ENCODE measurements around the gene CWC27. TPM values are rescaled to one million over a fixed set of nuclear protein-coding genes. Genes with fewer than 3 reads are reported as not detected.

CWC27 gene
- total and polyA plus RNA-seq, 2 of the 13 experiments (the other 11 are each of a cell fraction or from before 2014, with no cell fraction given): 21.1 to 25.7 TPM

DNA sequence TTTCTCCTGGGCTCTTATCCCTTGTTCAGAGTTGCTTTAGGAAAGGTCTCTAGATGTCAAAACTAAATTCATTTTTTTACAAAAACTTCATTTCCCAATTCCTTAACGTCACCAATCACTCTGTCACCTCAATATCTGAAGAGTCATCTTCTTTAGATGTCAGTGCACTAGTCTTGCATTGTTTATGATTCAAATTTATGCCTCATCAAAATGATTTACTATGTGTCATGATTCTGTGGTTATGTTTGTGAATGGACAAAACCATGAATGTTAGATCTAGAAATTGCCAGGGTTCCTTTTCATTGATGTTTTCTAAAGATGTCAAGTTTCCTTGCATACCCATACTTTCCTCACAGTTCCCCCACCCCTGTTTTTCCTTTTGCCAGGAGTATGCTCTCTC, 21.5 kb downstream of the CWC27 start (continued):
- TF ChIP-seq, protein P1, sequence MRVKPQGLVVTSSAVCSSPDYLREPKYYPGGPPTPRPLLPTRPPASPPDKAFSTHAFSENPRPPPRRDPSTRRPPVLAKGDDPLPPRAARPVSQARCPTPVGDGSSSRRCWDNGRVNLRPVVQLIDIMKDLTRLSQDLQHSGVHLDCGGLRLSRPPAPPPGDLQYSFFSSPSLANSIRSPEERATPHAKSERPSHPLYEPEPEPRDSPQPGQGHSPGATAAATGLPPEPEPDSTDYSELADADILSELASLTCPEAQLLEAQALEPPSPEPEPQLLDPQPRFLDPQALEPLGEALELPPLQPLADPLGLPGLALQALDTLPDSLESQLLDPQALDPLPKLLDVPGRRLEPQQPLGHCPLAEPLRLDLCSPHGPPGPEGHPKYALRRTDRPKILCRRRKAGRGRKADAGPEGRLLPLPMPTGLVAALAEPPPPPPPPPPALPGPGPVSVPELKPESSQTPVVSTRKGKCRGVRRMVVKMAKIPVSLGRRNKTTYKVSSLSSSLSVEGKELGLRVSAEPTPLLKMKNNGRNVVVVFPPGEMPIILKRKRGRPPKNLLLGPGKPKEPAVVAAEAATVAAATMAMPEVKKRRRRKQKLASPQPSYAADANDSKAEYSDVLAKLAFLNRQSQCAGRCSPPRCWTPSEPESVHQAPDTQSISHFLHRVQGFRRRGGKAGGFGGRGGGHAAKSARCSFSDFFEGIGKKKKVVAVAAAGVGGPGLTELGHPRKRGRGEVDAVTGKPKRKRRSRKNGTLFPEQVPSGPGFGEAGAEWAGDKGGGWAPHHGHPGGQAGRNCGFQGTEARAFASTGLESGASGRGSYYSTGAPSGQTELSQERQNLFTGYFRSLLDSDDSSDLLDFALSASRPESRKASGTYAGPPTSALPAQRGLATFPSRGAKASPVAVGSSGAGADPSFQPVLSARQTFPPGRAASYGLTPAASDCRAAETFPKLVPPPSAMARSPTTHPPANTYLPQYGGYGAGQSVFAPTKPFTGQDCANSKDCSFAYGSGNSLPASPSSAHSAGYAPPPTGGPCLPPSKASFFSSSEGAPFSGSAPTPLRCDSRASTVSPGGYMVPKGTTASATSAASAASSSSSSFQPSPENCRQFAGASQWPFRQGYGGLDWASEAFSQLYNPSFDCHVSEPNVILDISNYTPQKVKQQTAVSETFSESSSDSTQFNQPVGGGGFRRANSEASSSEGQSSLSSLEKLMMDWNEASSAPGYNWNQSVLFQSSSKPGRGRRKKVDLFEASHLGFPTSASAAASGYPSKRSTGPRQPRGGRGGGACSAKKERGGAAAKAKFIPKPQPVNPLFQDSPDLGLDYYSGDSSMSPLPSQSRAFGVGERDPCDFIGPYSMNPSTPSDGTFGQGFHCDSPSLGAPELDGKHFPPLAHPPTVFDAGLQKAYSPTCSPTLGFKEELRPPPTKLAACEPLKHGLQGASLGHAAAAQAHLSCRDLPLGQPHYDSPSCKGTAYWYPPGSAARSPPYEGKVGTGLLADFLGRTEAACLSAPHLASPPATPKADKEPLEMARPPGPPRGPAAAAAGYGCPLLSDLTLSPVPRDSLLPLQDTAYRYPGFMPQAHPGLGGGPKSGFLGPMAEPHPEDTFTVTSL (CRISPR knock-in tag; IDR thresholded peaks at IDR 0.05; ENCODE audit: borderline replicate concordance): no peak

DNA sequence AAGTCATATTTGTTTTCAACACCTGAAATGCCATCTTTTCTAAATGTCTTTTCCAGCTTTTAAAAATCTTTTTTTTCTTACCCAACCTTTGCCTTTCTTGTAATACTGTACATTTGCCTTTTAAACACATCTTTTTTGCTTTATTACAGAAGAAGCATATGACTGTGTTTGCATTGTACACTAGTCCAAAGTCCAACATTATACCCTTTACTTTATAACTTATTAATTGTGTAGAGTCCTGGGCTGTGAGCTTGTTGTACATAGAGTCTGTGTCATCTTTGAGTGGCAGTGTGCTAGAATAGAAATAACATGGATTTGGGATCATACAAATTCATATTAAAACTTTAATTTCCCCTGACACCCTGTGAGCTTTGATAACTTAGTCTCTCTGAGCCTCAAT, 23.7 kb downstream of the CWC27 start:
- Histone ChIP-seq H4K20me1 (ENCODE audit: insufficient read depth, low read length) (no peaks in the 10 kb centered on the region), H3K9ac (ENCODE audit: insufficient read depth, low read depth, low read length) (no peak overlapping the region), H3K4me1 (ENCODE audit: insufficient read depth, low read length) (peaks cover 16% of the 10 kb centered on the region), H3K9me3 (ENCODE audit: low read length) (no peaks in the 10 kb centered on the region), H2AFZ (ENCODE audit: low read length) (no peak overlapping the region), H3K4me3 (replicated peaks in 1 of 3; ENCODE audit: insufficient read depth in 1 of 3, low read depth in 2 of 3, low read length in 3 of 3) (no peak overlapping the region), H3K27me3 (ENCODE audit: control insufficient read depth in 1 of 2, insufficient read depth in 2 of 2, low read length in 2 of 2) (no peaks in the 10 kb centered on the region), H3K79me2 (ENCODE audit: insufficient read depth, low read length) (no peaks in the 10 kb centered on the region), H3K27ac (ENCODE audit: extremely low read length, insufficient read depth, low read length) (no peak overlapping the region), H3K4me2 (ENCODE audit: low read depth, low read length) (0 out of 2 replicates have a peak overlapping the region, but pooled peaks have one; percentile 8), H3K36me3 (replicated peaks in 1 of 2; ENCODE audit: control insufficient read depth in 1 of 2, insufficient read depth in 2 of 2, low read length in 2 of 2) (no peaks in the 10 kb centered on the region; a peak in 3 of 5 replicates)
- DNase-seq (ENCODE audit: low spot score): peak; percentile 47
- peak; percentile 78 for ATAC-seq
- intact Hi-C loops (cut with micrococcal nuclease; ENCODE audit: unreplicated experiment): no loop called here
- FAIRE-seq: no peak
- in situ Hi-C loops (cut with HindIII; ENCODE audit: extremely low pct_ligation_motif_present, low pct_unique_long_range_greater_than_20kb): no loop called here
- POLR2A ChIA-PET: no interaction called here
- BruUV-seq (replicated peaks): no TSS peak
- CTCF ChIA-PET (ENCODE audit: low intra/inter-chr PET ratio, low total read pairs): no interaction called here
- TF ChIP-seq EEA1 (CRISPR knock-in tag; IDR thresholded peaks at IDR 0.05; ENCODE audit: borderline replicate concordance) (no peak), SP2 (CRISPR knock-in tag; IDR thresholded peaks at IDR 0.05) (no peak), HCFC1 (IDR thresholded peaks at IDR 0.05; ENCODE audit: low read depth, low read length) (no peak), MIER2 (CRISPR knock-in tag; IDR thresholded peaks at IDR 0.05) (no peak), HNF4A (CRISPR knock-in tag; IDR thresholded peaks at IDR 0.05) (peak; percentile 36; the same call in 1 of the 2 replicates), NPAS2 (CRISPR knock-in tag; IDR thresholded peaks at IDR 0.05; ENCODE audit: borderline replicate concordance) (no peak), FOXJ3 (CRISPR knock-in tag; IDR thresholded peaks at IDR 0.05; ENCODE audit: borderline replicate concordance) (no peak)
- TF ChIP-seq, protein P2, sequence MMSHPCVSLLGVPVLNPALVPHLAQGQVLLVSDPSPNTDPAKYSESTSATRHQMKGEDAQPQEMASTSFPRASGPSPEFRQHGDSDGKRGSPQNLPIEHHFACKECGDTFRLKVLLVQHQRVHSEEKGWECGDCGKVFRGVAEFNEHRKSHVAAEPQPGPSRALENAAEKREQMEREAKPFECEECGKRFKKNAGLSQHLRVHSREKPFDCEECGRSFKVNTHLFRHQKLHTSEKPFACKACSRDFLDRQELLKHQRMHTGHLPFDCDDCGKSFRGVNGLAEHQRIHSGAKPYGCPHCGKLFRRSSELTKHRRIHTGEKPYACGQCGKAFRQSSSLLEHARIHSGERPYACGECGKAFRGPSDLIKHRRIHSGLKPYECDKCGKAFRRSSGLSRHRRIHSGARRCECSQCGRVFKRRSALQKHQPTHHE (CRISPR knock-in tag; IDR thresholded peaks at IDR 0.05; ENCODE audit: borderline replicate concordance): no peak
- TF ChIP-seq, protein P3, sequence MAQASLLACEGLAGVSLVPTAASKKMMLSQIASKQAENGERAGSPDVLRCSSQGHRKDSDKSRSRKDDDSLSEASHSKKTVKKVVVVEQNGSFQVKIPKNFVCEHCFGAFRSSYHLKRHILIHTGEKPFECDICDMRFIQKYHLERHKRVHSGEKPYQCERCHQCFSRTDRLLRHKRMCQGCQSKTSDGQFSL (CRISPR knock-in tag; IDR thresholded peaks at IDR 0.05): no peak
- TF ChIP-seq, protein P4, sequence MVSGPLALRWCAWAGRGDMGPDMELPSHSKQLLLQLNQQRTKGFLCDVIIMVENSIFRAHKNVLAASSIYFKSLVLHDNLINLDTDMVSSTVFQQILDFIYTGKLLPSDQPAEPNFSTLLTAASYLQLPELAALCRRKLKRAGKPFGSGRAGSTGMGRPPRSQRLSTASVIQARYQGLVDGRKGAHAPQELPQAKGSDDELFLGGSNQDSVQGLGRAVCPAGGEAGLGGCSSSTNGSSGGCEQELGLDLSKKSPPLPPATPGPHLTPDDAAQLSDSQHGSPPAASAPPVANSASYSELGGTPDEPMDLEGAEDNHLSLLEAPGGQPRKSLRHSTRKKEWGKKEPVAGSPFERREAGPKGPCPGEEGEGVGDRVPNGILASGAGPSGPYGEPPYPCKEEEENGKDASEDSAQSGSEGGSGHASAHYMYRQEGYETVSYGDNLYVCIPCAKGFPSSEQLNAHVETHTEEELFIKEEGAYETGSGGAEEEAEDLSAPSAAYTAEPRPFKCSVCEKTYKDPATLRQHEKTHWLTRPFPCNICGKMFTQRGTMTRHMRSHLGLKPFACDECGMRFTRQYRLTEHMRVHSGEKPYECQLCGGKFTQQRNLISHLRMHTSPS (CRISPR knock-in tag; IDR thresholded peaks at IDR 0.05; ENCODE audit: low read depth): no peak
- TF ChIP-seq, protein P5, sequence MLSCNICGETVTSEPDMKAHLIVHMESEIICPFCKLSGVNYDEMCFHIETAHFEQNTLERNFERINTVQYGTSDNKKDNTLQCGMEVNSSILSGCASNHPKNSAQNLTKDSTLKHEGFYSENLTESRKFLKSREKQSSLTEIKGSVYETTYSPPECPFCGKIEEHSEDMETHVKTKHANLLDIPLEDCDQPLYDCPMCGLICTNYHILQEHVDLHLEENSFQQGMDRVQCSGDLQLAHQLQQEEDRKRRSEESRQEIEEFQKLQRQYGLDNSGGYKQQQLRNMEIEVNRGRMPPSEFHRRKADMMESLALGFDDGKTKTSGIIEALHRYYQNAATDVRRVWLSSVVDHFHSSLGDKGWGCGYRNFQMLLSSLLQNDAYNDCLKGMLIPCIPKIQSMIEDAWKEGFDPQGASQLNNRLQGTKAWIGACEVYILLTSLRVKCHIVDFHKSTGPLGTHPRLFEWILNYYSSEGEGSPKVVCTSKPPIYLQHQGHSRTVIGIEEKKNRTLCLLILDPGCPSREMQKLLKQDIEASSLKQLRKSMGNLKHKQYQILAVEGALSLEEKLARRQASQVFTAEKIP (CRISPR knock-in tag; IDR thresholded peaks at IDR 0.05; ENCODE audit: borderline replicate concordance): no peak
